Left lung (tissue), 10 donors: ENCODE results near the gene MKI67. TPM values are rescaled to one million over a fixed set of nuclear protein-coding genes. Genes with fewer than 3 reads are reported as not detected.
"Not testable (repeated sequence)": the region's sequence is repeated elsewhere in the genome, so short reads cannot be mapped to it uniquely, and the experiment has no call there.

Experiments
- ATAC-seq: fragments of 200-7000 bp; cut with Tn5 transposase; one replicate; pipeline ENCODE4 v1.9.1; 2020; ENCODE audit warnings: moderate library complexity
- DNase-seq, 4 donors: peaks; one replicate each; pipeline ENCODE4 v3.0.0-alpha.2; 2013 to 2020
- H3K27ac ChIP-seq, 2 donors: fragments of 200-600 bp; sonication (generic) in 1 of 2; one replicate each; pipeline versions ENCODE4 v1.5.0 to v1.8.0; 2020 to 2021
- H3K27me3 ChIP-seq, 2 donors: fragments of 200-600 bp; sonication (generic) in 1 of 2; one replicate each; pipeline versions ENCODE4 v1.5.0 to v1.8.0; 2020 to 2021
- H3K36me3 ChIP-seq, 2 donors: fragments of 200-600 bp; sonication (generic) in 1 of 2; one replicate each; pipeline versions ENCODE4 v1.5.0 to v1.8.0; 2020 to 2021
- H3K4me1 ChIP-seq, 2 donors: fragments of 200-600 bp; one replicate each; pipeline ENCODE4 v1.8.0; 2021
- H3K4me3 ChIP-seq, 2 donors: fragments of 200-600 bp; sonication (generic) in 1 of 2; one replicate each; pipeline versions ENCODE4 v1.5.0 to v1.8.0; 2020 to 2021; ENCODE audit warnings: mild to moderate bottlenecking in 1 of 2
- H3K9me3 ChIP-seq, 2 donors: fragments of 200-600 bp; sonication (generic) in 1 of 2; one replicate each; pipeline versions ENCODE4 v1.5.0 to v1.8.0; 2020 to 2021
- intact Hi-C, 2 donors: fragments of 100-400 bp; cut with DNase I; formaldehyde crosslinking; loops; one replicate each; pipeline versions ENCODE4 v1.11.2 to v1.14.2; 2022
- polyA plus RNA-seq, 6 donors: library from polyadenylated mRNA; unstranded; fragments of 120-200 nt; gene quantifications; one replicate each; pipeline ENCODE4 v1.2.1, GENCODE V29; 2013; ENCODE audit not compliant: insufficient read length in 6 of 6
- total RNA-seq, 2 donors: library from RNA; stranded (reverse); fragmentation: NEBNext Ultra II Directional; extraction: Animal tissue kit (Norgen Biotek cat#: 25700); gene quantifications; one replicate each; pipeline ENCODE4 v1.2.1, GENCODE V29; 2021
- TF ChIP-seq, protein P1 (sequence below), 2 donors: fragments of 200-600 bp; sonication (generic) in 1 of 2; IDR thresholded peaks; one replicate each; pipeline versions ENCODE4 v1.5.0 to v1.8.0; 2021; ENCODE audit warnings: antibody characterized with exemption in 2 of 2
- donor health status: DM: no; HTN: yes; CAD: no.
- donor health status: DM: no; HTN: no; CAD: no.

Gene MKI67
- total and polyA plus RNA-seq, 8 donors, result 6.9 to 109 (median 46.2) TPM

DNA sequence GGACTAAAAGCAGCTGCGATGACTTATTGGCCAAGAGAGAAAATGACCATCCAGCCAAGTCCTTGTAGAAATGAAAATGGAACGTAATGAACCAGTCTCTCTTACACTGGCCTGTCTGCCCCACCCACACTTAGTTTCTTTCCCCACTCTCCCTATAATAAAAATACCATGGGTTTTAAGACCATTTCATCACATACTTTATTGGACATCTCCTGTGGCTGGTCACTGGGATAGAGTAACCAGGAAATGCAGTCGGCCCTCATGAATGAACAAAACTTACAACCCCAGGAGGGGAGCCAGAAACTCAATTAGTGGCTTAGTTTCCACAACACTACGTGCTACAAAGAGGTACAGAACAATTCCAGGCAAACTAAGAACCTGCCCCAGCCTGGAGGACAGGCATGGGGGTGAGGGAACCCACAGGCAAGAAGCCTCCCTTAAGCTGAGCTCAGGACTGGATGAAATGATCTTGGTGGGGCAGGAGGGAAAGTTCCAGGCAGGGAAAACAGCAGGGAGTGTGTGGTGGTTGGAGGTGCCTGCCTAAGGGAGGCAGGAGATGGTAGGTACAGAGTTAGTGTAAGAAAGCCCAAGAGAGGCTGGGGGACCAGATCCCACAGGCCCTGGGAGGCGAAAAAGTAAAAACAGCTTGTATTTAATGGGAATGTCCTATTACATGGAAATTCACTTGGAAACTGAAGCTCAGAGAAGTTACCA is 29.6 kb downstream of the MKI67 start:
- Histone ChIP-seq H3K4me1 (no peaks in the 10 kb centered on the region), H3K9me3 (no peaks in the 10 kb centered on the region), H3K27me3 (no peaks in the 10 kb centered on the region), H3K36me3 (no peaks in the 10 kb centered on the region), H3K4me3 (no peak overlapping the region), H3K27ac (no peak overlapping the region)
- TF ChIP-seq, protein P1, sequence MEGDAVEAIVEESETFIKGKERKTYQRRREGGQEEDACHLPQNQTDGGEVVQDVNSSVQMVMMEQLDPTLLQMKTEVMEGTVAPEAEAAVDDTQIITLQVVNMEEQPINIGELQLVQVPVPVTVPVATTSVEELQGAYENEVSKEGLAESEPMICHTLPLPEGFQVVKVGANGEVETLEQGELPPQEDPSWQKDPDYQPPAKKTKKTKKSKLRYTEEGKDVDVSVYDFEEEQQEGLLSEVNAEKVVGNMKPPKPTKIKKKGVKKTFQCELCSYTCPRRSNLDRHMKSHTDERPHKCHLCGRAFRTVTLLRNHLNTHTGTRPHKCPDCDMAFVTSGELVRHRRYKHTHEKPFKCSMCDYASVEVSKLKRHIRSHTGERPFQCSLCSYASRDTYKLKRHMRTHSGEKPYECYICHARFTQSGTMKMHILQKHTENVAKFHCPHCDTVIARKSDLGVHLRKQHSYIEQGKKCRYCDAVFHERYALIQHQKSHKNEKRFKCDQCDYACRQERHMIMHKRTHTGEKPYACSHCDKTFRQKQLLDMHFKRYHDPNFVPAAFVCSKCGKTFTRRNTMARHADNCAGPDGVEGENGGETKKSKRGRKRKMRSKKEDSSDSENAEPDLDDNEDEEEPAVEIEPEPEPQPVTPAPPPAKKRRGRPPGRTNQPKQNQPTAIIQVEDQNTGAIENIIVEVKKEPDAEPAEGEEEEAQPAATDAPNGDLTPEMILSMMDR (IDR thresholded peaks at IDR 0.05), result no peak
- DNase-seq (no peak), ATAC-seq (no peak)
- intact Hi-C loops, result no loop called here

- Histone ChIP-seq H3K9me3 (no peaks in the 10 kb centered on the region), H3K27ac (no peak overlapping the region), H3K36me3 (no peaks in the 10 kb centered on the region), H3K27me3 (no peaks in the 10 kb centered on the region), H3K4me1 (no peaks in the 10 kb centered on the region), H3K4me3 (no peak overlapping the region)
- ATAC-seq, result no peak
- TF ChIP-seq, protein P1 (IDR thresholded peaks at IDR 0.05), result no peak
- no peak for DNase-seq
- intact Hi-C loops, result no loop called here
These were observed 30.3 kb downstream of the MKI67 start for GRCh38 chr10:128095753-128096469.

DNA sequence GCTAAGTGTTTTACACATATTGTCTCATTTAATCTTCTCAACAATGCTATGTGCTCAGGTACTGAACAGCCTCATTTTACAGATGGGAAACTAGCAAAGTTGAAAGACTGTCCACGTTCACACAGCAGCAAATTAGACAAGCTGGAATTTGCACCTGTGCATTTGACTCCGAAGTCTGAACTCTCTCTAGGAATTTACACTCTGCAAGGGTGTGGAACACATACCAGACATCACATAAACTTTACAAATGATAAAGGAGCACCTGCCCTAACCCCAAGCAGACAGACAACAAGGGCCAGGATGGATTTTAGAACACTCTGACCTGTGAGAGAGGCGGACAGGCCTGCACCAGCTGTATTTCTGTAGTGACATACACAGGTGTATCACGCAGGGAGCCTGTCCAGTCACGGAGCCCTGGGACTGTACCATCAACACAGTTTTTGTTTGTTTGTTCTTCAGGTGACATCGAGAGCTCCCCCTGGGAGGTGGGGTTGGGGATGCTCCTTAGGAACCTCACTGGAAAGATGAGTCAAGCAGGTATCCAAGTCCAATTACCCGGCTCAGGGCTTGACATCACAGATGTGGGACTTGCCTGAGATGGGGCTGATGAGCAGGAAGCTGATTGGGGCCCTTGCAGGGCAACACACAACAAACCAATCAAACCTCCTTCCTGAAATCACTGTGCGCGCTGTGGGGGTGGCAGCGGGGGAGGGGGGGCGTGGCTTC is 31.0 kb downstream of the MKI67 start:
- Histone ChIP-seq H3K27me3 (peaks cover 0 to 4% of the 10 kb centered on the region in 2 donors), H3K27ac (no peak overlapping the region), H3K36me3 (no peaks in the 10 kb centered on the region), H3K9me3 (no peaks in the 10 kb centered on the region), H3K4me1 (no peaks in the 10 kb centered on the region), H3K4me3 (no peak overlapping the region)
- DNase-seq, result no peak
- TF ChIP-seq, protein P1 (IDR thresholded peaks at IDR 0.05), result no peak
- ATAC-seq, result no peak
- intact Hi-C loops, result no loop called here

DNA sequence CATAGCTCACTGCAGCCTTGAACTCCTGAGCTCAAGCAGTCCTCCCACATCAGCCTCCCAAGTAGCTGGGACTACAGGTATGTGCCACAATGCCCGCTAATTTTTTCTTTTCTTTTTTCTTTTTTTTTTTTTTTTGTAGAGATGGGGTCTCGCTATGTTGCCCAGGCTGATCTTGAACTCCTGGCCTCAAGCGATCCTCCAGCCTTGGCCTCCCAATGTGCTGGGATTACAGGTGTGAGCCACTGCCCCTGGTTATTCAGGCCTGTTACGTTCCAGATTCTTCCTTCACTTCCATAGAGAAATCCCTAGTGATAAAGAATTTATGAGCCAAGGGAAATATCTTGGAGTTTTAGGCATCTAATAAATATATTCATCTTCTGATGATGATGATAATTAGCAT is 31.6 kb downstream of the MKI67 start:
- H3K4me1 ChIP-seq, H3K27me3 ChIP-seq, DNase-seq, H3K36me3 ChIP-seq, H3K9me3 ChIP-seq, H3K27ac ChIP-seq, H3K4me3 ChIP-seq, intact Hi-C loops, ATAC-seq: not testable (repeated sequence)

- TF ChIP-seq, protein P1 (IDR thresholded peaks at IDR 0.05), result no peak
- Histone ChIP-seq H3K36me3 (no peaks in the 10 kb centered on the region), H3K9me3 (no peaks in the 10 kb centered on the region), H3K27me3 (peaks cover 0 to 9% of the 10 kb centered on the region in 2 donors), H3K4me3 (no peak overlapping the region), H3K4me1 (no peaks in the 10 kb centered on the region), H3K27ac (no peak overlapping the region)
- DNase-seq (no peak), ATAC-seq (no peak)
- intact Hi-C loops, result no loop called here
These were observed 33.8 kb downstream of the MKI67 start for GRCh38 chr10:128092454-128092853.
